ENCODE results near the gene CACNA1G.

CACNA1G gene

GRCh38 chr17:50533720-50534148, 26.8 kb upstream of the CACNA1G start:
- DNase-seq (ENCODE audit: low read depth), result no peak

GRCh38 chr17:50534222-50534978, 26.1 kb upstream of the CACNA1G start:
- DNase-seq (ENCODE audit: low read depth), result no peak

GRCh38 chr17:50534979-50535326, 25.6 kb upstream of the CACNA1G start:
- DNase-seq (ENCODE audit: low read depth), result no peak

- DNase-seq (ENCODE audit: low read depth), result no peak
These were observed 25.1 kb upstream of the CACNA1G start for GRCh38 chr17:50535407-50535806.

- no peak for DNase-seq (ENCODE audit: low read depth)
These were observed 23.6 kb upstream of the CACNA1G start for GRCh38 chr17:50536683-50537646.

- no peak for DNase-seq (ENCODE audit: low read depth)
These were observed 22.6 kb upstream of the CACNA1G start for GRCh38 chr17:50537721-50538548.

- no peak for DNase-seq (ENCODE audit: low read depth)
These were observed 21.7 kb upstream of the CACNA1G start for GRCh38 chr17:50538549-50539410.

- DNase-seq (ENCODE audit: low read depth), result no peak
These were observed 20.6 kb upstream of the CACNA1G start for GRCh38 chr17:50539762-50540559.

- no peak for DNase-seq (ENCODE audit: low read depth)
These were observed 19.7 kb upstream of the CACNA1G start for GRCh38 chr17:50540560-50541401.

GRCh38 chr17:50541402-50541715, 19.2 kb upstream of the CACNA1G start:
- DNase-seq (ENCODE audit: low read depth), result no peak

- DNase-seq (ENCODE audit: low read depth), result peak; percentile 67
These were observed 18.5 kb upstream of the CACNA1G start for GRCh38 chr17:50541716-50542688.

- no peak for DNase-seq (ENCODE audit: low read depth)
These were observed 17.4 kb upstream of the CACNA1G start for GRCh38 chr17:50542795-50543774.

GRCh38 chr17:50544516-50544915, 16.0 kb upstream of the CACNA1G start:
- DNase-seq (ENCODE audit: low read depth), result no peak

GRCh38 chr17:50545311-50545710, 15.2 kb upstream of the CACNA1G start:
- no peak for DNase-seq (ENCODE audit: low read depth)

- no peak for DNase-seq (ENCODE audit: low read depth)
These were observed 13.8 kb upstream of the CACNA1G start for GRCh38 chr17:50546701-50547034.

GRCh38 chr17:50547035-50547735, 13.3 kb upstream of the CACNA1G start, which contains the start of gene SPATA20:
SPATA20 (plus strand) TSS chr17:50547174; CDS start chr17:50547209, 35 bp downstream.
- DNase-seq (ENCODE audit: low read depth), result peak; percentile 67

- DNase-seq (ENCODE audit: low read depth), result no peak
These were observed 12.8 kb upstream of the CACNA1G start for GRCh38 chr17:50547736-50548083.

Data from stimulated activated CD8-positive, alpha-beta memory T cell treated with anti-CD3 and anti-CD28 coated beads, Interleukin-15, amount 100 ng/mL, for 1 hour (primary cell).